Karpas-422 (cell line): Measurements from ENCODE around the gene ANKRD66. TPM values are rescaled to one million over a fixed set of nuclear protein-coding genes. Genes with fewer than 3 reads are reported as not detected.
"Not testable (repeated sequence)": the region's sequence is repeated elsewhere in the genome, so short reads cannot be mapped to it uniquely, and the experiment has no call there.

ENCODE experiments used
- DNase-seq: peaks from one replicate; pipeline ENCODE4 v3.0.0-alpha.2; 2015
- H2AFZ ChIP-seq: fragments of 200-600 bp; sonication (generic); 2 replicates; pipeline ENCODE4 v1.6.1; 2014; ENCODE audit warnings: antibody characterized with exemption, low read length, mixed read lengths
- H3K27ac ChIP-seq: fragments of 200-600 bp; sonication (generic); 2 replicates; pipeline ENCODE4 v1.5.1; 2014; ENCODE audit warnings: mild to moderate bottlenecking, low read length, moderate library complexity
- H3K27me3 ChIP-seq: fragments of 200-600 bp; sonication (generic); 2 replicates; pipeline ENCODE4 v1.6.1; 2014; ENCODE audit warnings: low read length, mixed read lengths
- H3K36me3 ChIP-seq: fragments of 200-600 bp; sonication (generic); 2 replicates; pipeline ENCODE4 v1.6.1; 2014; ENCODE audit warnings: low read length, mixed read lengths; ENCODE audit not compliant: insufficient read depth
- H3K4me1 ChIP-seq: fragments of 200-600 bp; sonication (generic); 2 replicates; pipeline ENCODE4 v1.6.1; 2014; ENCODE audit warnings: mild to moderate bottlenecking, low read length, mixed read lengths
- H3K4me2 ChIP-seq: fragments of 200-600 bp; sonication (generic); 2 replicates; pipeline ENCODE4 v1.6.1; 2014; ENCODE audit warnings: low read length, low read depth, mild to moderate bottlenecking; ENCODE audit not compliant: poor library complexity, severe bottlenecking
- H3K4me3 ChIP-seq: fragments of 200-600 bp; sonication (generic); 2 replicates; pipeline ENCODE4 v1.5.1; 2014; ENCODE audit warnings: mild to moderate bottlenecking, antibody characterized with exemption, low read length, mixed read lengths
- H3K79me2 ChIP-seq: fragments of 200-600 bp; sonication (generic); 2 replicates; pipeline ENCODE4 v1.6.1; 2014; ENCODE audit warnings: mild to moderate bottlenecking, low read length, mixed read lengths
- H3K9ac ChIP-seq: fragments of 200-600 bp; sonication (generic); 2 replicates; pipeline ENCODE4 v1.6.0; 2014; ENCODE audit warnings: low read length
- H3K9me2 ChIP-seq: fragments of 200-600 bp; sonication (generic), shearing (Covaris generic); replicated peaks from 2 replicates; pipeline ENCODE4 v1.6.0; 2014; ENCODE audit warnings: mild to moderate bottlenecking, low read length, moderate library complexity; ENCODE audit not compliant: insufficient read depth
- H3K9me3 ChIP-seq: fragments of 300-700, 200-600 bp; sonication (generic); 2 replicates; pipeline ENCODE4 v1.6.1; 2014; ENCODE audit warnings: low read length, mixed read lengths
- H4K20me1 ChIP-seq: fragments of 200-600 bp; sonication (generic); 2 replicates; pipeline ENCODE4 v1.6.1; 2014; ENCODE audit warnings: mild to moderate bottlenecking, antibody characterized with exemption, low read length, low read depth; ENCODE audit not compliant: insufficient read depth
- total RNA-seq: library from RNA; depleted of rRNA; stranded (reverse); fragments of >200 nt; shearing (Covaris generic); gene quantifications from 2 replicates; pipeline ENCODE4 v1.2.3, GENCODE V29; 2014; ENCODE audit warnings: low replicate concordance

The ANKRD66 gene
- total RNA-seq, 1 experiment from 2014 or later: not detected

DNA sequence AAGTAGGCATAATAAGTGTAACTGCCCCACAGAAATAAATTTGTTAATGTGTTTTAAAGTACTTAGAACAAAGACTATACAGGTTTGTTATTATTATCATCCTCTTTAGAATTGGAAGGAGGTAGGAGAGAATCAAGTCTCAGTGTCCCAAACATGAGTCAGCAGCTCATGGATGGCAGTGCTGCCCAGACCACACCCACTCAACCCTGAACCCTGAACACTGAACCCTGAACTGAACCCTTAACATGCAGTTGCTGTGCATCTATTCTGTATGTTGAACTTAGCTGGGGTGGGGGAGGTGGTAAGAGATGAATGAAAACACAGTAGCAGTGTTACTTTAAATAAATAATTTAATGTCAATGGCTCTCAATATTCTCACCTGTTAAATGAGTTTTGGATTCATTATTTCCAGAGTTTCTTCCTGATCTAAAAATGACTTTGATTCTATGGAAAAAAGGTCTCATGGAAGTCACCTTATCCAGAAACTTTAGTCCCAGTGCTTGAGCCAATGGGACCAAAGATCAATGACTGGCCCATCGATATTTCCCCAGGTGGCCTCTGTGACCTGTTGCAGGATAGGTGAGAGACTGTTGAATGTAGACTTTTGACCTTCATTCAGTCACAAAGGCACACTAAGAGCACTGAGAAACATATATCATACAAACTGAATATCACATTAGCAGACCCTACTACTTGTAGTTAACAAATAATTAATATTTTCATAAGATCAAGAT is 3.1 kb upstream of the ANKRD66 start:
- no peak overlapping the region for H2AFZ ChIP-seq
- no peaks in the 10 kb centered on the region for H3K36me3 ChIP-seq
- H3K4me1 ChIP-seq: no peaks in the 10 kb centered on the region
- no peak overlapping the region for H3K9ac ChIP-seq
- H3K79me2 ChIP-seq: no peaks in the 10 kb centered on the region
- H3K27me3 ChIP-seq: no peaks in the 10 kb centered on the region
- H3K4me2 ChIP-seq: no peak overlapping the region
- no peak overlapping the region for H3K27ac ChIP-seq
- DNase-seq: no peak
- no peaks in the 10 kb centered on the region for H3K9me2 ChIP-seq
- no peaks in the 10 kb centered on the region for H4K20me1 ChIP-seq
- no peaks in the 10 kb centered on the region for H3K9me3 ChIP-seq
- H3K4me3 ChIP-seq: no peak overlapping the region

DNA sequence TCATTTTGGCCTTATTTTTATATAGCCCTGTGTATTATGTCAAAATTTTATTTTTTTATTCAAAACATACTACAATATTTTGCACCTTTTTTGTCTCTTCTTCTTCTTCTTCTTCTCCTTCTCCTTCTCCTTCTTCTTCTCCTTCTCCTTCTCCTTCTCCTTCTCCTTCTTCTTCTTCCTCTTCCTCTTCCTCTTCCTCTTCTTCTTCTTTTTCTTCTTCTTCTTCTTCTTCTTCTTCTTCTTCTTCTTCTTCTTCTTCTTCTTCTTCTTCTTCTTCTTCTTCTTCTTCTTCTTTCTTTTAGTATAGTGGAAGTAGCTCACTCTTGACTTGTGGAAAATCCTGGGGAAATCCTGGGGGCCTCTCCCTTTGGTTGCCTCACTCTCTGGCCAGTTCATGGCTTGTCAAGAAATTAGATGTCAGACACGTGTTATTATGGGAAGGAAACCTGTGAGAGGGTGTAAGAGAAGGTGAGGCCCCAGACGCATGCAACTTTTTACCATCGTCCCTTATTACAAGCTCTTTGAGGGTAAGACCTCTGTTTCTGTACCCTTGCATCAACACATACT is 2.5 kb upstream of the ANKRD66 start:
- H3K27me3 ChIP-seq, H3K36me3 ChIP-seq, H4K20me1 ChIP-seq, H3K4me2 ChIP-seq, H3K4me3 ChIP-seq, H3K79me2 ChIP-seq, H3K27ac ChIP-seq, DNase-seq, H2AFZ ChIP-seq, H3K9ac ChIP-seq, H3K9me2 ChIP-seq, H3K9me3 ChIP-seq, H3K4me1 ChIP-seq: not testable (repeated sequence)

GRCh38 chr6:46745973-46746372 is 760 bp upstream of the ANKRD66 start:
- DNase-seq: no peak
- Histone ChIP-seq H2AFZ (no peak overlapping the region), H3K79me2 (no peaks in the 10 kb centered on the region), H3K9me3 (no peaks in the 10 kb centered on the region), H4K20me1 (no peaks in the 10 kb centered on the region), H3K4me1 (no peaks in the 10 kb centered on the region), H3K4me3 (no peak overlapping the region), H3K27ac (no peak overlapping the region), H3K27me3 (no peaks in the 10 kb centered on the region), H3K9ac (no peak overlapping the region), H3K36me3 (no peaks in the 10 kb centered on the region), H3K9me2 (no peaks in the 10 kb centered on the region), H3K4me2 (no peak overlapping the region)

- no peak overlapping the region for H3K9ac ChIP-seq
- no peaks in the 10 kb centered on the region for H3K4me1 ChIP-seq
- H3K4me3 ChIP-seq: no peak overlapping the region
- no peaks in the 10 kb centered on the region for H3K79me2 ChIP-seq
- no peak overlapping the region for H3K4me2 ChIP-seq
- no peaks in the 10 kb centered on the region for H3K9me3 ChIP-seq
- no peaks in the 10 kb centered on the region for H3K36me3 ChIP-seq
- no peaks in the 10 kb centered on the region for H3K9me2 ChIP-seq
- no peak overlapping the region for H2AFZ ChIP-seq
- DNase-seq: no peak
- H4K20me1 ChIP-seq: no peaks in the 10 kb centered on the region
- no peaks in the 10 kb centered on the region for H3K27me3 ChIP-seq
- H3K27ac ChIP-seq: no peak overlapping the region
Observed at GRCh38 chr6:46748940-46749503, 2.3 kb downstream of the ANKRD66 start.

DNA sequence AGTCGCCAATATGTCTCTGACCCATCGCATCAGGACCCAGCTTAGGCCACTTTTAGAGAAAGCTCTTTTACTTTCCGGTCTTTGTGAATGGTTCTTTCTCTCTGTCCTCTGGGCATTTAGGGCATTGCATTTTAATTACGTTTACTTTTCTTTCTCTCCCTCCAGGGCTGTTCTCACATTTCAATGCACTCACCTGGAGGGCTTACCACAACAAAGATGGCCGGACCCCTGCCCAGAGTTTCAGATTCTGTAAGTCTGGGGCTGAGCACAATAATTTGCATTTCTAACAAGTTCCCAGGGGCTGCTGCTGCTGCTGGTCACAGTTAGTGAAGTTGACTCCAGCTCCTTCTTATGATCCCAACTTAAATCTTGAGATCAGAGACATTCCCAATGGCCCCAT is 3.0 kb downstream of the ANKRD66 start:
- H3K4me1 ChIP-seq: no peaks in the 10 kb centered on the region
- no peaks in the 10 kb centered on the region for H4K20me1 ChIP-seq
- no peaks in the 10 kb centered on the region for H3K9me2 ChIP-seq
- H3K9me3 ChIP-seq: no peaks in the 10 kb centered on the region
- H2AFZ ChIP-seq: no peak overlapping the region
- DNase-seq: no peak
- H3K36me3 ChIP-seq: no peaks in the 10 kb centered on the region
- no peak overlapping the region for H3K27ac ChIP-seq
- no peak overlapping the region for H3K4me2 ChIP-seq
- no peaks in the 10 kb centered on the region for H3K79me2 ChIP-seq
- no peaks in the 10 kb centered on the region for H3K27me3 ChIP-seq
- H3K4me3 ChIP-seq: no peak overlapping the region
- H3K9ac ChIP-seq: no peak overlapping the region

GRCh38 chr6:46751658-46752057 is 4.9 kb downstream of the ANKRD66 start:
- no peak for DNase-seq
- H3K4me2 ChIP-seq: no peak overlapping the region
- H3K27me3 ChIP-seq: no peaks in the 10 kb centered on the region
- no peak overlapping the region for H3K27ac ChIP-seq
- H3K9me2 ChIP-seq: no peaks in the 10 kb centered on the region
- H3K79me2 ChIP-seq: no peaks in the 10 kb centered on the region
- H2AFZ ChIP-seq: no peak overlapping the region
- peaks cover 15% of the 10 kb centered on the region for H3K4me1 ChIP-seq
- no peaks in the 10 kb centered on the region for H4K20me1 ChIP-seq
- H3K36me3 ChIP-seq: no peaks in the 10 kb centered on the region
- no peak overlapping the region for H3K4me3 ChIP-seq
- H3K9ac ChIP-seq: no peak overlapping the region
- H3K9me3 ChIP-seq: no peaks in the 10 kb centered on the region

- peaks cover 17% of the 10 kb centered on the region for H3K4me1 ChIP-seq
- H3K9ac ChIP-seq: no peak overlapping the region
- H3K27me3 ChIP-seq: no peaks in the 10 kb centered on the region
Observed at GRCh38 chr6:46755865-46756264, 9.1 kb downstream of the ANKRD66 start.

GRCh38 chr6:46756469-46757213 is 9.9 kb downstream of the ANKRD66 start:
- no peaks in the 10 kb centered on the region for H3K27me3 ChIP-seq
- H3K27ac ChIP-seq: no peak overlapping the region
- DNase-seq: no peak
- no peaks in the 10 kb centered on the region for H3K36me3 ChIP-seq
- H4K20me1 ChIP-seq: no peaks in the 10 kb centered on the region
- no peak overlapping the region for H3K4me3 ChIP-seq
- H3K79me2 ChIP-seq: no peaks in the 10 kb centered on the region
- H3K9ac ChIP-seq: no peak overlapping the region
- H3K4me2 ChIP-seq: no peak overlapping the region
- H2AFZ ChIP-seq: no peak overlapping the region
- H3K4me1 ChIP-seq: peaks cover 17% of the 10 kb centered on the region
- no peaks in the 10 kb centered on the region for H3K9me3 ChIP-seq
- no peaks in the 10 kb centered on the region for H3K9me2 ChIP-seq

More at GRCh38 chr6:46755865-46756264, 9.1 kb downstream of the ANKRD66 start:
- no peak overlapping the region for H3K27ac ChIP-seq
- H3K36me3 ChIP-seq: no peaks in the 10 kb centered on the region
- no peaks in the 10 kb centered on the region for H3K79me2 ChIP-seq
- H3K9me3 ChIP-seq: no peaks in the 10 kb centered on the region
- no peak overlapping the region for H2AFZ ChIP-seq
- H4K20me1 ChIP-seq: no peaks in the 10 kb centered on the region
- H3K9me2 ChIP-seq: no peaks in the 10 kb centered on the region
- no peak overlapping the region for H3K4me3 ChIP-seq
- H3K4me2 ChIP-seq: peak overlapping the region; percentile 12
- no peak for DNase-seq
